Stomach (tissue), 9 donors: ENCODE data around the gene VAPA. TPM values are rescaled to one million over a fixed set of nuclear protein-coding genes. Genes with fewer than 3 reads are reported as not detected.

ENCODE experiments used
- DNase-seq, 2 donors: peaks; one replicate each; pipeline versions ENCODE4 v3.0.0 to v3.0.0-alpha.2; 2013 to 2019
- H3K27ac ChIP-seq, 5 donors: fragments of 200-600 bp in 4 of 5; sonication (generic) in 4 of 5; one replicate each; pipeline ENCODE4 v1.5.1; 2013 to 2019; ENCODE audit warnings: mild to moderate bottlenecking in 1 of 5, moderate library complexity in 1 of 5
- H3K27me3 ChIP-seq, 3 donors: fragments of 200-600 bp; sonication (generic); one replicate each; pipeline ENCODE4 v1.5.1; 2017 to 2019; ENCODE audit warnings: mixed run types in 1 of 3
- H3K36me3 ChIP-seq, 4 donors: fragments of 200-600 bp; sonication (generic); 1 replicate in 3 of 4; 2 replicates in 1 of 4; pipeline ENCODE4 v1.5.1; 2016 to 2019
- H3K4me1 ChIP-seq, 4 donors: fragments of 200-600 bp; sonication (generic); one replicate each; pipeline ENCODE4 v1.5.1; 2016 to 2019
- H3K4me3 ChIP-seq, 4 donors: fragments of 200-600 bp; sonication (generic) in 3 of 4; one replicate each; pipeline ENCODE4 v1.5.1; 2016 to 2019; ENCODE audit warnings: mild to moderate bottlenecking in 1 of 4
- H3K9me3 ChIP-seq, 4 donors: fragments of 200-600 bp; sonication (generic); one replicate each; pipeline ENCODE4 v1.5.1; 2016 to 2019
- EP300 ChIP-seq: sonication (generic); formaldehyde crosslinking; IDR thresholded peaks from one replicate; pipeline ENCODE4 v1.6.1; 2017; ENCODE audit warnings: antibody characterized with exemption
- POLR2A ChIP-seq, 4 donors: fragments of 450-650 bp; IDR thresholded peaks; one replicate each; pipeline ENCODE4 v1.6.1; 2016; ENCODE audit warnings: antibody characterized with exemption in 4 of 4, control low read depth in 2 of 4, mild to moderate bottlenecking in 1 of 4, moderate library complexity in 1 of 4
- POLR2AphosphoS5 ChIP-seq, 3 donors: sonication (generic); formaldehyde crosslinking; IDR thresholded peaks; one replicate each; pipeline ENCODE4 v1.6.1; 2016; ENCODE audit warnings: antibody characterized with exemption in 3 of 3
- WGBS, 5 donors: extraction: QIAGEN DNeasy Blood & Tissue Kit in 3 of 5; methylation state at CpG; one replicate each; pipeline versions ENCODE4 v1.1.5 to v1.1.7; 2013 to 2018; 5-methylcytosine and 5-hydroxymethylcytosine counted together
- intact Hi-C: fragments of 100-400 bp; cut with DNase I; formaldehyde crosslinking; loops from one replicate; pipeline ENCODE4 v1.15.1; 2023; ENCODE audit warnings: low total_unique reads
- polyA plus RNA-seq, 3 donors: library from polyadenylated mRNA; stranded (reverse); fragments of 200-250 nt; gene quantifications; one replicate each; pipeline ENCODE4 v1.2.3, GENCODE V29; 2013
- total RNA-seq, 5 donors: library from RNA; depleted of rRNA; stranded (reverse); fragments of >200 nt; gene quantifications; one replicate each; pipeline versions ENCODE4 v1.1.0 to v1.2.3, GENCODE V29; 2014 to 2016
- TF ChIP-seq, protein P1 (sequence below), 7 experiments: fragments of 450-650 bp in 4 of 7; fragments of 200-600 bp in 3 of 7; sonication (generic) in 3 of 7; IDR thresholded peaks; one replicate each; pipeline ENCODE4 v1.5.1; 2016 to 2019; ENCODE audit warnings: antibody characterized with exemption in 7 of 7, control low read depth in 2 of 7, mild to moderate bottlenecking in 1 of 7
- donor health status: healthy with polysubstance abuse.
- donor health status: Bipolar disorder and iron deficiency.
- donor health status: healthy.

Gene VAPA
- total and polyA plus RNA-seq, 8 donors, result 113 to 822 (median 169) TPM

DNA sequence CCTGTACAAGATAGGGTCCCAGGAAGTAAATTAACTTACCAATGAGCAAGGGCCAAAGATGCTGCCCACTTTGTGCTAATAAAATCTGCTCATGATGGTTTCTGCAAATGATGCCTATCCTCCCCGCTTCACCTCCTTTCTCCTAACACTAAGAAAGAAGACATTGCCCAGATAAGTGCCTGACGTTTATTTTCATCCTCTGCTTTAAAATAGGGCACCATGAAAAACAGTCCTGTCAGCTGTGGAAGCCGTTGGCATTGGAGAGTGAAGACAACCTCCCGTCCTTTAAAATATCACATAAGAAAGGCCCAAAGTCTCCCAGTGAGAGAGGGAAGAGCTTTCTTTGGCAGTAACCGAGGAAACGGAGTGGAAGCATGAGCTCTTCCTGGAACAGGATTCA, 29.7 kb upstream of the VAPA start:
- H3K27me3 ChIP-seq, result no peaks in the 10 kb centered on the region
- no peak for TF ChIP-seq EP300
- TF ChIP-seq POLR2A (IDR thresholded peaks at IDR 0.05), result no peak
- no peak for TF ChIP-seq POLR2AphosphoS5 (IDR thresholded peaks at IDR 0.05)
- TF ChIP-seq, protein P1, sequence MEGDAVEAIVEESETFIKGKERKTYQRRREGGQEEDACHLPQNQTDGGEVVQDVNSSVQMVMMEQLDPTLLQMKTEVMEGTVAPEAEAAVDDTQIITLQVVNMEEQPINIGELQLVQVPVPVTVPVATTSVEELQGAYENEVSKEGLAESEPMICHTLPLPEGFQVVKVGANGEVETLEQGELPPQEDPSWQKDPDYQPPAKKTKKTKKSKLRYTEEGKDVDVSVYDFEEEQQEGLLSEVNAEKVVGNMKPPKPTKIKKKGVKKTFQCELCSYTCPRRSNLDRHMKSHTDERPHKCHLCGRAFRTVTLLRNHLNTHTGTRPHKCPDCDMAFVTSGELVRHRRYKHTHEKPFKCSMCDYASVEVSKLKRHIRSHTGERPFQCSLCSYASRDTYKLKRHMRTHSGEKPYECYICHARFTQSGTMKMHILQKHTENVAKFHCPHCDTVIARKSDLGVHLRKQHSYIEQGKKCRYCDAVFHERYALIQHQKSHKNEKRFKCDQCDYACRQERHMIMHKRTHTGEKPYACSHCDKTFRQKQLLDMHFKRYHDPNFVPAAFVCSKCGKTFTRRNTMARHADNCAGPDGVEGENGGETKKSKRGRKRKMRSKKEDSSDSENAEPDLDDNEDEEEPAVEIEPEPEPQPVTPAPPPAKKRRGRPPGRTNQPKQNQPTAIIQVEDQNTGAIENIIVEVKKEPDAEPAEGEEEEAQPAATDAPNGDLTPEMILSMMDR (IDR thresholded peaks at IDR 0.05), result no peak
- no peaks in the 10 kb centered on the region for H3K4me1 ChIP-seq
- H3K36me3 ChIP-seq, result no peaks in the 10 kb centered on the region
- DNase-seq, result no peak
- H3K9me3 ChIP-seq, result no peaks in the 10 kb centered on the region
- WGBS, 5 donors, result 87 to 93% (median 89%) methylated on average over 6 of the region's 6 CpGs
- H3K4me3 ChIP-seq, result no peak overlapping the region
- intact Hi-C loops, result no loop called here
- no peak overlapping the region for H3K27ac ChIP-seq

DNA sequence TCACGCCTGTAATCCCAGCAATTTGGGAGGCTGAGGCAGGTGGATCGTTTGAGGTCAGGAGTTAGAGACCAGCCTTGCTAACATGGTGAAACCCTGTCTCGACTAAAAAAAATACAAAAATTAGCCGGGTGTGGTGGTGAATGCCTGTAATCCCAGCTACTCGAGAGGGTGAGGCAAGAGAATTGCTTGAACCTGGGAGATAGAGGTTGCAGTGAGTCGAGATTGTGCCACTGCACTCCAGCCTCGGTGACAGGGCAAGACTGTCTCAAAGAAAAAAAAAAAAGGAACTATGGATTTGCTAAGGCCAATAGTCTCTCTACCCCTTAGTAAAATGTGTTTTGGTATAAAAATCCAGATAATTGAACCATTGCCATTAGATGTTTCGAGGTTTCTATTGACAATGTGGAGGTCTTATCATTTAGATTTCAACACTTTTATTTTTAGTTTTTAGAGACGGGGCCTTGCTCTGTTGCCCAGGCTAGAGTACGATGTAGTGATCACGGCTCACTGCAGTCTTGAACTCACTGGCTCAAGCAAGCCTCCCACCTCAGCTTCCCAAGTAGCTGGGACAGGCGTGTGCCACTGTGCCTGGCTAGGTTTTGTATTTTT, 29.2 kb upstream of the VAPA start:
- TF ChIP-seq EP300 (no peak), POLR2A (IDR thresholded peaks at IDR 0.05) (no peak), POLR2AphosphoS5 (IDR thresholded peaks at IDR 0.05) (no peak)
- TF ChIP-seq, protein P1 (IDR thresholded peaks at IDR 0.05), result no peak
- WGBS, 5 donors, result 87 to 92% (median 91%) methylated on average over 12 of the region's 12 CpGs
- Histone ChIP-seq H3K4me3 (no peak overlapping the region), H3K27me3 (no peaks in the 10 kb centered on the region), H3K9me3 (no peaks in the 10 kb centered on the region), H3K27ac (no peak overlapping the region), H3K4me1 (no peaks in the 10 kb centered on the region), H3K36me3 (no peaks in the 10 kb centered on the region)
- intact Hi-C loops, result no loop called here
- DNase-seq, result no peak

DNA sequence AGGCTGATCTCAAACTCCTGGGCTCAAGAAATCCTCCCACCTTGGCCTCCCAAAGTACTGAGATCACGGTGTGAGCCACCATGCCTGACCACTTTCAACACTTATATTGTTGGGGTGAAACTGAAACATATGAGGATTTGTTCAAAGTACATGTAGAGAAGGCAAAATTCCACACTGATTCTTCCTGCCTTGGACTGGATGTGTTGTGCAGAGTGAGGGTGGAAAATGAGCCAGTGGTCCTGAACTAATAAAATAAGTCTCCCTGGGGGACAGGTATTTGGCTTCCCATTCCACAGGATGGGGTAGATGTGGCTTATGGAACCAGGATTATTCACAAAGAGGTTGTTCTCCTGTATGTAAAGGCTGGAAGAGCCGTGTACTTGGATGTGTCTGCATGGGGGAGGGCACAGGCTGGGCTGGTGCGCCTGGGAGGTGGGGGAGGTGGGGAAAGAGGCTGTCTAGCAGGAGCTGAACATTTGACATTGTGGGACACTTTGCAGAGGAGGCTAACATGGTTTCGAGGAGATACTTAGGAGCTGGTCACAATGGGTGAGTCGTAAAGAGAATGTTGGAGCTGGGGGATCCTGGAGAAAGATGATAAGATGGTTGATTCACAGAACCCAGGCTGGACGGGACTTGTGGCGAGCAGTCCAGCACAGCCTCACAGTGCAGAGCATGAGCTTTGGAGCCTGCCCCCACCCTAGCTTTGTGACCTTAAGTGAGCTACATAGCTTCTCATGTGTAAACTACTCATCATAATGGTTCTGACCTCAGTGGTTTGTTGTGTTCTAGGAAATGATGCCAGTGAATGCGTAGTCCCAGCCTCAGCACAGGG, 28.4 kb upstream of the VAPA start, which contains the start of gene TXNDC2:
Gene TXNDC2 (plus strand): TSS at position 804 of the 835 bp plus-strand sequence. CDS start 708 bp downstream, outside the sequence.
- Histone ChIP-seq H3K4me1 (no peaks in the 10 kb centered on the region), H3K27ac (no peak within 1 kb of the TSS), H3K9me3 (no peaks in the 10 kb centered on the region), H3K27me3 (no peaks in the 10 kb centered on the region), H3K4me3 (no peak within 1 kb of the TSS), H3K36me3 (no peaks in the 10 kb centered on the region)
- TF ChIP-seq POLR2A (IDR thresholded peaks at IDR 0.05) (no peak), EP300 (no peak), POLR2AphosphoS5 (IDR thresholded peaks at IDR 0.05) (no peak)
- TF ChIP-seq, protein P1 (IDR thresholded peaks at IDR 0.05), result no peak
- no peak for DNase-seq
- WGBS, 5 donors, result 83 to 91% (median 88%) methylated on average over 6 to 8 of the region's 8 CpGs
- intact Hi-C loops, result no loop called here

DNA sequence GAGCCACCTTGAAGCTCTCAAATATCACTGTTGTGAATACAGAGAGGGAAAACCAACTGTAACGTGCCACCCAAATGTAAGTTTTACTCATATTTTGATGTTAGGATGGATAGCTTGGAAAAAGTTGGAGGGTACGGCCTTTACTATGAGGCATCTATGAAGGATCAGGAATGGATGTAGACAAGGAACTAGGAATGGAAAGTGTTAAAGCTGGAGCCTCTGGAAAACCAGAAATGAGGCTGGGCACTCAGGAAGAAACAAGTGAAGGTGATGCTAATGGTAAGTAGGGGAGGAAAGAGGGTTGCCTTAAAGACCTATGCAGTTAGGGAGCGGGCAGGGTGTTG, 27.8 kb upstream of the VAPA start:
- intact Hi-C loops, result no loop called here
- no peak overlapping the region for H3K27ac ChIP-seq
- no peaks in the 10 kb centered on the region for H3K9me3 ChIP-seq
- H3K4me1 ChIP-seq, result no peaks in the 10 kb centered on the region
- H3K27me3 ChIP-seq, result no peaks in the 10 kb centered on the region
- no peaks in the 10 kb centered on the region for H3K36me3 ChIP-seq
- TF ChIP-seq POLR2AphosphoS5 (IDR thresholded peaks at IDR 0.05) (no peak), EP300 (no peak), POLR2A (IDR thresholded peaks at IDR 0.05) (no peak)
- TF ChIP-seq, protein P1 (IDR thresholded peaks at IDR 0.05), result no peak
- H3K4me3 ChIP-seq, result no peak overlapping the region
- DNase-seq, result no peak
- WGBS, 5 donors, result 93 to 98% (median 96%) methylated on average over 3 of the region's 3 CpGs
